IMR-90 (cell line): Measurements from ENCODE around the gene FGGY. TPM values are rescaled to one million over a fixed set of nuclear protein-coding genes. Genes with fewer than 3 reads are reported as not detected.

ENCODE experiments used
- ATAC-seq: fragments of 200-7000 bp; cut with Tn5 transposase; 2 replicates; pipeline ENCODE4 v1.9.1; 2020; ENCODE audit warnings: low read depth, mild to moderate bottlenecking, moderate library complexity
- BruUV-seq: library from RNA; stranded (reverse); fragments of 400-500 nt; replicated peaks from 2 replicates; lab custom pipeline; 2021; lab: Mats Ljungman, UMichigan
- CTCF ChIA-PET: fragments of 300-600 bp; formaldehyde crosslinking; extraction: SDS; loops from one replicate; lab custom pipeline; 2021; ENCODE audit warnings: antibody characterized with exemption; lab: Yijun Ruan, JAX
- POLR2A ChIA-PET: fragments of 300-600 bp; sonication (Branson Sonifier 250); formaldehyde crosslinking; loops from one replicate; lab custom pipeline; 2022; ENCODE audit warnings: antibody characterized with exemption; ENCODE audit not compliant: unreplicated experiment; lab: Charles Lee
- DNase-seq: peaks from one replicate; pipeline ENCODE4 v3.0.0; 2013
- H2AFZ ChIP-seq: replicated peaks from 2 replicates; pipeline ENCODE3; 2013; ENCODE audit warnings: low read length, mild to moderate bottlenecking; ENCODE audit not compliant: poor library complexity
- H2AK5ac ChIP-seq: 2 replicates; pipeline ENCODE4 v1.6.1; 2013; ENCODE audit warnings: low read depth, low read length, inconsistent platforms
- H2AK9ac ChIP-seq: replicated peaks from 2 replicates; pipeline ENCODE3; 2013; ENCODE audit warnings: mild to moderate bottlenecking, low read depth, low read length, moderate library complexity; ENCODE audit not compliant: poor library complexity
- H2BK120ac ChIP-seq: 2 replicates; pipeline ENCODE4 v1.6.1; 2013; ENCODE audit warnings: low read depth, low read length, inconsistent platforms
- H2BK15ac ChIP-seq: 3 replicates; pipeline ENCODE4 v1.6.1; 2013; ENCODE audit warnings: low read depth, low read length, inconsistent platforms
- H2BK20ac ChIP-seq: 2 replicates; pipeline ENCODE4 v1.6.1; 2013; ENCODE audit warnings: low read depth, mild to moderate bottlenecking, inconsistent platforms, low read length, moderate library complexity
- H2BK5ac ChIP-seq: 2 replicates; pipeline ENCODE4 v1.6.1; 2013; ENCODE audit warnings: mild to moderate bottlenecking, low read depth, low read length, inconsistent platforms; ENCODE audit not compliant: poor library complexity, severe bottlenecking
- H3K14ac ChIP-seq: replicated peaks from 2 replicates; pipeline ENCODE4 v1.6.1; 2013; ENCODE audit warnings: low read depth, low read length, inconsistent platforms
- H3K18ac ChIP-seq: 2 replicates; pipeline ENCODE4 v1.6.1; 2013; ENCODE audit warnings: low read depth, low read length, control low read depth
- H3K23ac ChIP-seq: 2 replicates; pipeline ENCODE4 v1.6.1; 2013; ENCODE audit warnings: low read depth, low read length, inconsistent platforms
- H3K27ac ChIP-seq: 2 replicates; pipeline ENCODE4 v1.5.1; 2013; ENCODE audit warnings: mild to moderate bottlenecking, control low read depth, low read length; ENCODE audit not compliant: insufficient read depth
- H3K27me3 ChIP-seq: 2 replicates; pipeline ENCODE4 v1.6.1; 2013; ENCODE audit warnings: low read length; ENCODE audit not compliant: control insufficient read depth, insufficient read depth
- H3K36me3 ChIP-seq: 2 replicates; pipeline ENCODE4 v1.6.1; 2013; ENCODE audit warnings: low read length, mixed read lengths; ENCODE audit not compliant: control insufficient read depth, insufficient read depth
- H3K4ac ChIP-seq: 2 replicates; pipeline ENCODE4 v1.6.1; 2013; ENCODE audit warnings: low read depth, low read length, inconsistent platforms
- H3K4me1 ChIP-seq: 2 replicates; pipeline ENCODE4 v1.6.1; 2013; ENCODE audit warnings: low read length, mixed read lengths; ENCODE audit not compliant: control insufficient read depth, insufficient read depth
- H3K4me2 ChIP-seq: 2 replicates; pipeline ENCODE4 v1.6.1; 2013; ENCODE audit warnings: low read depth, mild to moderate bottlenecking, control low read depth, low read length, moderate library complexity
- H3K4me3 ChIP-seq: 2 replicates; pipeline ENCODE4 v1.5.1; 2013; ENCODE audit warnings: low read depth, mild to moderate bottlenecking, control low read depth, low read length, moderate library complexity; ENCODE audit not compliant: insufficient read depth
- H3K56ac ChIP-seq: 2 replicates; pipeline ENCODE4 v1.6.1; 2013; ENCODE audit warnings: low read length, inconsistent platforms; ENCODE audit not compliant: insufficient read depth; ENCODE audit errors: extremely low read depth
- H3K79me1 ChIP-seq, 2 experiments: 2 replicates each; pipeline ENCODE4 v1.6.1; 2013; ENCODE audit warnings: low read length in 2 of 2, inconsistent platforms in 1 of 2, low read depth in 1 of 2
- H3K9ac ChIP-seq: 2 replicates; pipeline ENCODE4 v1.6.1; 2013; ENCODE audit warnings: low read depth, low read length, control low read depth
- H3K9me1 ChIP-seq: 2 replicates; pipeline ENCODE4 v1.6.1; 2013; ENCODE audit warnings: low read length, inconsistent platforms; ENCODE audit not compliant: insufficient read depth
- H3K9me3 ChIP-seq: 2 replicates; pipeline ENCODE4 v1.6.1; 2013; ENCODE audit warnings: low read length; ENCODE audit not compliant: control insufficient read depth, insufficient read depth
- H4K20me1 ChIP-seq: 2 replicates; pipeline ENCODE4 v1.6.1; 2013; ENCODE audit warnings: low read length, inconsistent platforms; ENCODE audit not compliant: insufficient read depth
- H4K5ac ChIP-seq: 2 replicates; pipeline ENCODE4 v1.6.1; 2013; ENCODE audit warnings: mild to moderate bottlenecking, low read depth, low read length, control low read depth
- H4K8ac ChIP-seq, 2 experiments: 2 replicates each; pipeline ENCODE4 v1.6.1; 2013; ENCODE audit warnings: low read depth in 2 of 2, low read length in 2 of 2, control low read depth in 1 of 2, inconsistent platforms in 1 of 2
- H4K91ac ChIP-seq: 2 replicates; pipeline ENCODE4 v1.6.1; 2013; ENCODE audit warnings: low read depth, low read length, inconsistent platforms; ENCODE audit not compliant: insufficient read depth
- BHLHE40 ChIP-seq: fragments of 150-350 bp; IDR thresholded peaks from 2 replicates; pipeline ENCODE4 v1.6.1; 2016; ENCODE audit warnings: mild to moderate bottlenecking, low read depth, low read length
- CEBPB ChIP-seq: IDR thresholded peaks from 2 replicates; pipeline ENCODE4 v1.6.1; 2012; ENCODE audit warnings: low read depth, low read length, improper control_type of control experiment
- CHD1 ChIP-seq: IDR thresholded peaks from 2 replicates; pipeline ENCODE4 v1.6.1; 2012; ENCODE audit warnings: low read depth, low read length, improper control_type of control experiment
- CTCF ChIP-seq: conservative IDR thresholded peaks from 2 replicates; pipeline ENCODE4 v1.5.1; 2012; ENCODE audit warnings: mild to moderate bottlenecking, low read depth, low read length, improper control_type of control experiment
- ELK1 ChIP-seq: fragments of 150-350 bp; IDR thresholded peaks from 2 replicates; pipeline ENCODE4 v1.6.1; 2016; ENCODE audit warnings: low read depth, mild to moderate bottlenecking, low read length, moderate library complexity, borderline replicate concordance
- FOS ChIP-seq: fragments of 150-350 bp; IDR thresholded peaks from 2 replicates; pipeline ENCODE4 v1.6.1; 2016; ENCODE audit warnings: low read depth, low read length
- MAFK ChIP-seq: IDR thresholded peaks from 2 replicates; pipeline ENCODE4 v1.6.1; 2012; ENCODE audit warnings: low read depth, low read length, improper control_type of control experiment
- MAZ ChIP-seq: IDR thresholded peaks from 2 replicates; pipeline ENCODE4 v1.6.1; 2012; ENCODE audit warnings: low read depth, mild to moderate bottlenecking, low read length, improper control_type of control experiment, moderate library complexity, borderline replicate concordance
- MXI1 ChIP-seq: IDR thresholded peaks from 2 replicates; pipeline ENCODE4 v1.6.1; 2012; ENCODE audit warnings: low read depth, mild to moderate bottlenecking, low read length, moderate library complexity, borderline replicate concordance
- NFE2L2 ChIP-seq: fragments of 150-350 bp; IDR thresholded peaks from 2 replicates; pipeline ENCODE4 v1.6.1; 2016; ENCODE audit warnings: low read depth, mild to moderate bottlenecking, low read length
- POLR2A ChIP-seq: IDR thresholded peaks from 2 replicates; pipeline ENCODE4 v1.6.1; 2012; ENCODE audit warnings: mild to moderate bottlenecking, low read depth, low read length
- RAD21 ChIP-seq: IDR thresholded peaks from 2 replicates; pipeline ENCODE4 v1.6.1; 2012; ENCODE audit warnings: low read length, improper control_type of control experiment
- RCOR1 ChIP-seq: IDR thresholded peaks from 2 replicates; pipeline ENCODE4 v1.6.1; 2012; ENCODE audit warnings: mild to moderate bottlenecking, low read length, improper control_type of control experiment; ENCODE audit not compliant: insufficient replicate concordance
- RFX5 ChIP-seq: IDR thresholded peaks from 2 replicates; pipeline ENCODE4 v1.8.0; 2012; ENCODE audit warnings: low read depth, mild to moderate bottlenecking, low read length, moderate library complexity
- SMC3 ChIP-seq: fragments of 150-350 bp; IDR thresholded peaks from 2 replicates; pipeline ENCODE4 v1.6.1; 2016; ENCODE audit warnings: low read depth, mild to moderate bottlenecking, antibody characterized with exemption, low read length, moderate library complexity
- USF2 ChIP-seq: fragments of 150-350 bp; IDR thresholded peaks from 2 replicates; pipeline ENCODE4 v1.6.1; 2017; ENCODE audit warnings: mild to moderate bottlenecking, antibody characterized with exemption, low read length, low read depth
- WGBS, 2 experiments: methylation state at CpG; one replicate each; pipeline versions ENCODE4 v1.1.5 to v1.1.7; 2013; ENCODE audit warnings: missing lambda C conversion rate in 2 of 2; ENCODE audit not compliant: insufficient read length in 1 of 2; ENCODE audit errors: extremely low coverage in 2 of 2; 5-methylcytosine and 5-hydroxymethylcytosine counted together
- dilution Hi-C: fragments of 300-500 bp; cut with HindIII; formaldehyde crosslinking; loops from one replicate; pipeline ENCODE4 v1.14.3; 2018; ENCODE audit warnings: low sequenced_read_pairs; ENCODE audit not compliant: unreplicated experiment
- in situ Hi-C: fragments of 300-500 bp; cut with MboI; formaldehyde crosslinking; loops from 3 replicates; pipeline ENCODE4 v1.14.3; 2019; ENCODE audit warnings: low sequenced_read_pairs, inconsistent platforms, mixed read lengths
- intact Hi-C: fragments of 100-400 bp; cut with micrococcal nuclease; formaldehyde crosslinking; loops from 2 replicates; pipeline ENCODE4 v1.10.0; 2022
- polyA plus RNA-seq, 3 experiments: library from polyadenylated mRNA; depleted of rRNA; stranded (reverse); fragments of >200 nt; gene quantifications; 2 replicates each; pipeline ENCODE4 v1.2.3, GENCODE V29; 2012; ENCODE audit warnings: low replicate concordance in 1 of 3
- total RNA-seq: library from RNA; depleted of rRNA; stranded (reverse); fragments of >200 nt; gene quantifications from 2 replicates; pipeline ENCODE4 v1.2.3, GENCODE V29; 2012

Gene FGGY
- total and polyA plus RNA-seq, 2 of the 4 experiments (the other 2 are of a cell fraction): 5.6 to 14.0 TPM

- no peak overlapping the region for H2AK9ac ChIP-seq
- no peak overlapping the region for H3K4ac ChIP-seq
- WGBS, 2 experiments: 100% methylated on average over 2 of the region's 2 CpGs; no CpG with 5 or more reads in 1 of the 2 experiments
- H3K9me3 ChIP-seq: no peaks in the 10 kb centered on the region
- dilution Hi-C loops (no loop called here), intact Hi-C loops (no loop called here), in situ Hi-C loops (no loop called here)
- no peak overlapping the region for H3K27ac ChIP-seq
- no peak overlapping the region for H2BK5ac ChIP-seq
- H3K9ac ChIP-seq: no peak overlapping the region
- no peak for TF ChIP-seq RCOR1
- no peak for TF ChIP-seq RFX5
- no peak for TF ChIP-seq CEBPB
- TF ChIP-seq USF2: no peak
- TF ChIP-seq MAFK: no peak
- no peak for TF ChIP-seq MXI1
- no peak for TF ChIP-seq POLR2A
- no peak for TF ChIP-seq ELK1
- TF ChIP-seq BHLHE40: no peak
- no peak for TF ChIP-seq MAZ
- TF ChIP-seq CTCF: no peak
- no peak for TF ChIP-seq SMC3
- TF ChIP-seq FOS: no peak
- TF ChIP-seq RAD21: no peak
- TF ChIP-seq NFE2L2: no peak
- TF ChIP-seq CHD1: no peak
- CTCF ChIA-PET: no interaction called here
- H3K18ac ChIP-seq: no peak overlapping the region
- POLR2A ChIA-PET: no interaction called here
- H2BK15ac ChIP-seq: no peak overlapping the region
- no peak overlapping the region for H2BK20ac ChIP-seq
- H4K8ac ChIP-seq: no peak overlapping the region
- H4K5ac ChIP-seq: no peak overlapping the region
- no peak overlapping the region for H3K4me2 ChIP-seq
- H3K56ac ChIP-seq: no peak overlapping the region
- ATAC-seq (no peak), DNase-seq (no peak)
- H3K9me1 ChIP-seq: peaks cover 3% of the 10 kb centered on the region; the same call in 1 of the 2 replicates
- no peak overlapping the region for H3K23ac ChIP-seq
- no peak overlapping the region for H2AFZ ChIP-seq
- H3K79me1 ChIP-seq: no peaks in the 10 kb centered on the region; a peak in 1 of 4 replicates
- H2BK120ac ChIP-seq: no peak overlapping the region
- H4K91ac ChIP-seq: no peak overlapping the region
- H3K27me3 ChIP-seq: no peaks in the 10 kb centered on the region
- peaks cover 3% of the 10 kb centered on the region; the same call in 1 of the 2 replicates for H3K4me1 ChIP-seq
- no peak overlapping the region for H3K14ac ChIP-seq
- H2AK5ac ChIP-seq: no peak overlapping the region
- no TSS peak for BruUV-seq
- H4K20me1 ChIP-seq: no peaks in the 10 kb centered on the region
- 0 out of 2 replicates have a peak, but pooled peaks cover 1% of the 10 kb centered on the region for H3K36me3 ChIP-seq
- no peak overlapping the region for H3K4me3 ChIP-seq
Measured at GRCh38 chr1:59360729-59361128, 63.8 kb downstream of the FGGY start.
